Activated CD4-positive, alpha-beta T cell treated with anti-CD3 and anti-CD28 coated beads, Interleukin-2, Interleukin-6, amounts not matched to agents 100 ng/mL and 50 ng/mL, durations not matched to agents 16 hours and 8 hours (primary cell): ENCODE results near the gene RSPH1.

Source experiments
- DNase-seq: peaks from one replicate; pipeline ENCODE4 v3.0.0-alpha.2; 2020

Gene RSPH1

DNA sequence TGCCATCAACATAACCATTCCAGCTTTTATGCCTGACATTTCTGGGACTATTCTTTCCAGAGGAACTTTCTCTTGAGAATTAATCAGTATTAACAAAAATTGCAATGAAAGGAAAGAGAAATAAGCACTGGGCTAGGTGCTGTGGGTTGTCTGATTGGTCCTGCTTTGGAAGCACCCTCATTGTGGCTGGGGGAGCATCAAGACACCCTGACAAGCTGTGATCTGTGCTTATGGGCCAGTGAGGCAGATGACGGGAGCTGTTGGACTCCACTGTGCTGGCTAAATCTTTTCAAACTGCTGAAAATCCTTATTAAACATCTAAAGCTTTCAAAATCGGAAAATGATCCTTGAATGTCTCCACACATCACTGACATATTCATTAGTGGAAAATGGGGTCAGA, 72.3 kb downstream of the RSPH1 start:
- no peak for DNase-seq

DNA sequence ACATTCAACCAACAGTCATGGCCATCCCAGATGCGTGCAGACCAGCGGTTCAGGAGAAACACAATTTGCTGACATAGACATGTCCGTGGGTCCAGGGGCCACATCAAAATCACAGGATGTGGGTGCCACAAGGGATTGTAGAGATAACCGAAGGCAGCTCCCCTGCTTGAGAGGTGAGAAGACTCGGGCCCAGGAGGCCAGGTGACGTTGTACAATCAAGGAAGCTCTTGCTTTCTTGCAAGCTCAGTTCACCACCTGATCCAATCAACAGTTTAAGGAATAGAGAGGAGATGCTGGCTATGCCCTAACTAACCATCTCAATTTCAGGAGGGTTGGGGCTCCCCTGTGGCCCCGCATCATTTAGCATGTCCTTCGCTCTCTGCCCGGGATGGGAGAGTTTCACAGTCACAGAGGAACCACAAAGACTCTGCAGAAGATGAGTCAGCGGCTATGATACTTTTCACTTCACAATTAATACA, 72.8 kb downstream of the RSPH1 start:
- peak; percentile 78 for DNase-seq
